HepG2 (cell line): Measurements from ENCODE around the gene RIPOR3. TPM values are rescaled to one million over a fixed set of nuclear protein-coding genes. Genes with fewer than 3 reads are reported as not detected.

Experiments used
- BRCA1 ChIP-seq: sonication (generic); formaldehyde crosslinking; IDR thresholded peaks from 2 replicates; pipeline ENCODE4 v1.4.0; 2020; ENCODE audit warnings: missing genetic modification reagents
- CCDC6 ChIP-seq: sonication (generic); formaldehyde crosslinking; IDR thresholded peaks from 2 replicates; pipeline ENCODE4 v1.8.1; 2022; ENCODE audit warnings: mild to moderate bottlenecking, missing genetic modification reagents, moderate library complexity
- ETV5 ChIP-seq: IDR thresholded peaks from 2 replicates; pipeline ENCODE4 v1.6.1; 2018; ENCODE audit warnings: missing biosample characterization, missing genetic modification reagents, inconsistent platforms, borderline replicate concordance
- FOSL2 ChIP-seq: sonication (generic); formaldehyde crosslinking; IDR thresholded peaks from 2 replicates; pipeline ENCODE4 v1.4.0; 2020; ENCODE audit warnings: missing genetic modification reagents
- JUN ChIP-seq: sonication (generic); formaldehyde crosslinking; IDR thresholded peaks from 2 replicates; pipeline ENCODE4 v1.4.0; 2020; ENCODE audit warnings: mild to moderate bottlenecking, missing genetic modification reagents
- KDM2A ChIP-seq: sonication (generic); formaldehyde crosslinking; IDR thresholded peaks from 2 replicates; pipeline ENCODE4 v1.4.0; 2020; ENCODE audit warnings: low read depth, missing genetic modification reagents, borderline replicate concordance
- KDM4B ChIP-seq: sonication (generic); formaldehyde crosslinking; IDR thresholded peaks from 2 replicates; pipeline ENCODE4 v1.4.0; 2020; ENCODE audit warnings: missing genetic modification reagents
- KLF11 ChIP-seq: IDR thresholded peaks from 2 replicates; pipeline ENCODE4 v1.6.1; 2016; ENCODE audit warnings: missing compliant biosample characterization
- MEIS1 ChIP-seq: sonication (generic); formaldehyde crosslinking; IDR thresholded peaks from 2 replicates; pipeline ENCODE4 v1.9.0; 2021; ENCODE audit warnings: mild to moderate bottlenecking, missing genetic modification reagents, moderate library complexity, borderline replicate concordance
- MXD4 ChIP-seq: IDR thresholded peaks from 2 replicates; pipeline ENCODE4 v1.6.1; 2016; ENCODE audit warnings: mild to moderate bottlenecking, missing biosample characterization, missing genetic modification reagents
- NAIF1 ChIP-seq: sonication (generic); formaldehyde crosslinking; IDR thresholded peaks from 2 replicates; pipeline ENCODE4 v1.5.0; 2020; ENCODE audit warnings: mild to moderate bottlenecking, missing genetic modification reagents, borderline replicate concordance
- PTBP1 ChIP-seq: fragments of 200-400 bp; formaldehyde crosslinking; IDR thresholded peaks from 2 replicates; pipeline ENCODE4 v1.6.1; 2018; ENCODE audit warnings: low read length, low read depth; ENCODE audit not compliant: poor library complexity, severe bottlenecking
- SIX4 ChIP-seq: sonication (generic); formaldehyde crosslinking; IDR thresholded peaks from 2 replicates; pipeline ENCODE4 v1.4.0; 2020; ENCODE audit warnings: missing genetic modification reagents
- SMAD3 ChIP-seq: sonication (generic); formaldehyde crosslinking; IDR thresholded peaks from 2 replicates; pipeline ENCODE4 v1.4.0; 2020; ENCODE audit warnings: missing genetic modification reagents
- SOX6 ChIP-seq, 2 experiments: fragments of 450-650 bp in 1 of 2; sonication (generic) in 1 of 2; formaldehyde crosslinking in 1 of 2; IDR thresholded peaks; 2 replicates each; pipeline versions ENCODE4 v1.4.0 to v1.6.1; 2017 to 2020; ENCODE audit warnings: antibody characterized with exemption in 1 of 2, mild to moderate bottlenecking in 1 of 2, missing genetic modification reagents in 1 of 2
- TFAP4 ChIP-seq: sonication (generic); IDR thresholded peaks from 2 replicates; pipeline ENCODE4 v1.6.1; 2016; ENCODE audit warnings: low read depth, borderline replicate concordance
- ZFAT ChIP-seq: sonication (generic); formaldehyde crosslinking; conservative IDR thresholded peaks from 2 replicates; pipeline ENCODE4 v1.8.1; 2023; ENCODE audit warnings: missing genetic modification reagents, inconsistent platforms
- ZMYM3 ChIP-seq: sonication (generic); formaldehyde crosslinking; IDR thresholded peaks from 2 replicates; pipeline ENCODE4 v1.5.1; 2020; ENCODE audit warnings: mild to moderate bottlenecking, missing genetic modification reagents
- ZMYM4 ChIP-seq: sonication (generic); formaldehyde crosslinking; IDR thresholded peaks from 2 replicates; pipeline ENCODE4 v1.8.1; 2023; ENCODE audit warnings: mild to moderate bottlenecking, missing genetic modification reagents
- ZNF205 ChIP-seq: IDR thresholded peaks from 2 replicates; pipeline ENCODE4 v1.6.1; 2018; ENCODE audit warnings: missing biosample characterization, missing genetic modification reagents
- ZNF276 ChIP-seq: sonication (generic); formaldehyde crosslinking; IDR thresholded peaks from 2 replicates; pipeline ENCODE4 v1.4.0; 2020; ENCODE audit warnings: mild to moderate bottlenecking, low read depth, missing genetic modification reagents
- ZNF292 ChIP-seq: sonication (generic); formaldehyde crosslinking; IDR thresholded peaks from 2 replicates; pipeline ENCODE4 v1.8.1; 2022; ENCODE audit warnings: mild to moderate bottlenecking, low read depth, missing genetic modification reagents, borderline replicate concordance
- ZNF331 ChIP-seq: sonication (generic); formaldehyde crosslinking; IDR thresholded peaks from 2 replicates; pipeline ENCODE4 v1.4.0; 2020; ENCODE audit warnings: missing genetic modification reagents
- ZNF547 ChIP-seq: sonication (generic); formaldehyde crosslinking; IDR thresholded peaks from 2 replicates; pipeline ENCODE4 v1.5.1; 2020; ENCODE audit warnings: mild to moderate bottlenecking, missing genetic modification reagents
- ZNF629 ChIP-seq: sonication (generic); formaldehyde crosslinking; conservative IDR thresholded peaks from 2 replicates; pipeline ENCODE4 v1.5.0; 2020; ENCODE audit warnings: missing genetic modification reagents
- ZNF775 ChIP-seq: sonication (generic); formaldehyde crosslinking; IDR thresholded peaks from 2 replicates; pipeline ENCODE4 v1.4.0; 2020; ENCODE audit warnings: missing genetic modification reagents, mild to moderate bottlenecking, moderate library complexity, borderline replicate concordance
- ZSCAN12 ChIP-seq: sonication (generic); formaldehyde crosslinking; IDR thresholded peaks from 2 replicates; pipeline ENCODE4 v1.9.0; 2021; ENCODE audit warnings: mild to moderate bottlenecking, missing genetic modification reagents
- polyA plus RNA-seq, 8 experiments: library from polyadenylated mRNA; depleted of rRNA in 3 of 8; stranded (reverse) in 7 of 8; unstranded in 1 of 8; fragments of >200 nt; fragmentation: Illumina TruSeq in 4 of 8; extraction: Trizol in 4 of 8; gene quantifications; 2 replicates each; pipeline versions ENCODE4 v1.2.1 to v1.2.3, GENCODE V29; 2011 to 2016; ENCODE audit warnings: low read depth in 4 of 8, missing spikeins in 1 of 8, mixed read lengths in 1 of 8; ENCODE audit not compliant: insufficient read depth in 1 of 8
- total RNA-seq, 5 experiments: library from RNA; depleted of rRNA; stranded (reverse); fragments of >200 nt; fragmentation: Illumina TruSeq; extraction: Trizol; gene quantifications; 2 replicates each; pipeline ENCODE4 v1.2.3, GENCODE V29; 2016; ENCODE audit warnings: low read depth in 1 of 5
- TF ChIP-seq, protein P1 (sequence below): fragments of 450-650 bp; IDR thresholded peaks from 2 replicates; pipeline ENCODE4 v1.6.1; 2017

The RIPOR3 gene
- total and polyA plus RNA-seq, 2 of the 13 experiments (the other 11 are each of a cell fraction or from before 2014, with no cell fraction given) = 0.18 TPM; not detected in 1

DNA sequence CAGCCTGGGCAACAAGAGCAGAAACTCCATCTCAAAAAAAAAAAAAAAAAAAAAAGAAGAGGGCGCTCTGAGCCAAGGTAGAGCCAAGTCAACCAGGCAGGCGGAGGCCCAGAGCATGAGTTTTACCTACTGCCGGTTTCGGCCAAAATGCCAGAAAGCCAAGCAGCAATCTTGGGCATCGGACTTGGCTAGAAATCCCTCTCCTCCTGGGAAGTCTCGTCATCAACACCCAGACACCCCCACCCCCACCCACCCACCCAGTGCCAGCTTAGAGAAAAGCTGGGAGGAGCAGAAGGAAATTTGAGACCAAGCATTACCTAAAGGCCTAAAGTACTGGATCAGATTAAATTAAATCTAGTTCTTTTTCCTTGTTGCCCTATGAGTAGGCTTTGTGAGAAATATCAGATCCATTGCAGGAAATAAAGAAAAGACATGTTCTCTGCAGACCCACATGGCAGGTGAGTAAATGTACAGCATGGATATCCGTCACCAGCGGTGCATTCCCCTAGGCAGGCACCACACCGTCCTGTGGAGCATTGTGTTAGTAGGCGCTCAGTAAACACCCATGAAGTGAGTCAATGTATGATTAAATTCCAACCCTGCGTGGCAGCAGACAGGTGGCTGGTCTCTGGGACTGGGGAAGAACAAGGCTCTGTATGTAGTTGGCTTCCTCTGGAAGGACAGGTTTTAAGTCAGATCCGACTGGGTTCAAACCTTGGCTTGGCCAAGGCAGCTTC is 21.0 kb downstream of the RIPOR3 start (continued):
- no peak for TF ChIP-seq CCDC6 (CRISPR knock-in tag)
- TF ChIP-seq, protein P1, sequence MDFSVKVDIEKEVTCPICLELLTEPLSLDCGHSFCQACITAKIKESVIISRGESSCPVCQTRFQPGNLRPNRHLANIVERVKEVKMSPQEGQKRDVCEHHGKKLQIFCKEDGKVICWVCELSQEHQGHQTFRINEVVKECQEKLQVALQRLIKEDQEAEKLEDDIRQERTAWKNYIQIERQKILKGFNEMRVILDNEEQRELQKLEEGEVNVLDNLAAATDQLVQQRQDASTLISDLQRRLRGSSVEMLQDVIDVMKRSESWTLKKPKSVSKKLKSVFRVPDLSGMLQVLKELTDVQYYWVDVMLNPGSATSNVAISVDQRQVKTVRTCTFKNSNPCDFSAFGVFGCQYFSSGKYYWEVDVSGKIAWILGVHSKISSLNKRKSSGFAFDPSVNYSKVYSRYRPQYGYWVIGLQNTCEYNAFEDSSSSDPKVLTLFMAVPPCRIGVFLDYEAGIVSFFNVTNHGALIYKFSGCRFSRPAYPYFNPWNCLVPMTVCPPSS = no peak
- no peak for TF ChIP-seq ZSCAN12 (CRISPR knock-in tag)
- no peak for TF ChIP-seq ZNF629 (CRISPR knock-in tag)
- TF ChIP-seq MXD4 (CRISPR knock-in tag) = 0 out of 2 replicates have a peak, but pooled peaks have one; percentile 48
- peak; percentile 97 for TF ChIP-seq ZNF205 (CRISPR knock-in tag)
- TF ChIP-seq SMAD3 = no peak
- TF ChIP-seq TFAP4 = peak; percentile 59; the same call in 1 of the 2 replicates
- no peak for TF ChIP-seq ZNF547
- 0 out of 2 replicates have a peak, but pooled peaks have one; percentile 15 for TF ChIP-seq KDM4B (CRISPR knock-in tag)
- no peak for TF ChIP-seq ZMYM4
- peak; percentile 45; the same call in 1 of the 2 replicates for TF ChIP-seq JUN (CRISPR knock-in tag)
- TF ChIP-seq ZNF276 (CRISPR knock-in tag) = no peak
- no peak for TF ChIP-seq SOX6 (IDR thresholded peaks at IDR 0.05)
- peak; percentile 30; the same call in 1 of the 2 replicates for TF ChIP-seq SOX6 (CRISPR knock-in tag; IDR thresholded peaks at IDR 0.05)
- peak; percentile 38; the same call in 1 of the 2 replicates for TF ChIP-seq ZNF331 (CRISPR knock-in tag)
- TF ChIP-seq BRCA1 (CRISPR knock-in tag) = no peak
- 0 out of 2 replicates have a peak, but pooled peaks have one; percentile 17 for TF ChIP-seq SIX4 (CRISPR knock-in tag)
- 0 out of 2 replicates have a peak, but pooled peaks have one; percentile 20 for TF ChIP-seq ZNF292 (CRISPR knock-in tag)
- peak; percentile 49; the same call in 1 of the 2 replicates for TF ChIP-seq KDM2A (CRISPR knock-in tag)
- peak; percentile 63; the same call in 1 of the 2 replicates for TF ChIP-seq ETV5
- peak; percentile 47; the same call in 1 of the 2 replicates for TF ChIP-seq ZMYM3 (CRISPR knock-in tag)
- TF ChIP-seq PTBP1 = no peak
- peak; percentile 92 for TF ChIP-seq FOSL2 (CRISPR knock-in tag)
- TF ChIP-seq KLF11 (CRISPR knock-in tag) = no peak
- no peak for TF ChIP-seq NAIF1 (CRISPR knock-in tag)
- no peak for TF ChIP-seq MEIS1 (CRISPR knock-in tag)
- TF ChIP-seq ZFAT (CRISPR knock-in tag) = no peak
- no peak for TF ChIP-seq ZNF775 (CRISPR knock-in tag)
